Glutamatergic neuron (in vitro differentiated cells): ENCODE results near the gene AP1G2. TPM values are rescaled to one million over a fixed set of nuclear protein-coding genes. Genes with fewer than 3 reads are reported as not detected.
A peak's percentile ranks its signal among the peaks of the same experiment; 100 is the strongest.

Experiments
- DNase-seq: peaks from one replicate; pipeline ENCODE4 v3.0.0; 2022
- H3K27ac Mint-ChIP-seq: one replicate; pipeline ENCODE4 v1.8.0; 2020; ENCODE audit warnings: mild to moderate bottlenecking, mixed read lengths, inconsistent platforms; ENCODE audit not compliant: unreplicated experiment
- H3K27me3 Mint-ChIP-seq: one replicate; pipeline ENCODE4 v1.8.0; 2020; ENCODE audit warnings: mild to moderate bottlenecking, moderate library complexity, mixed read lengths, inconsistent platforms; ENCODE audit not compliant: unreplicated experiment
- H3K36me3 Mint-ChIP-seq: one replicate; pipeline ENCODE4 v1.8.0; 2020; ENCODE audit warnings: mild to moderate bottlenecking, mixed read lengths, inconsistent platforms; ENCODE audit not compliant: unreplicated experiment
- H3K4me1 Mint-ChIP-seq: one replicate; pipeline ENCODE4 v1.8.0; 2020; ENCODE audit warnings: mild to moderate bottlenecking, low read depth, mixed read lengths, inconsistent platforms; ENCODE audit not compliant: unreplicated experiment
- H3K4me3 Mint-ChIP-seq: one replicate; pipeline ENCODE4 v1.8.0; 2020; ENCODE audit warnings: mild to moderate bottlenecking, mixed read lengths, inconsistent platforms; ENCODE audit not compliant: unreplicated experiment
- H3K9me3 Mint-ChIP-seq: one replicate; pipeline ENCODE4 v1.8.0; 2020; ENCODE audit warnings: mild to moderate bottlenecking, moderate library complexity, mixed read lengths, inconsistent platforms; ENCODE audit not compliant: unreplicated experiment
- total RNA-seq: library from RNA; stranded (reverse); fragmentation: NEBNext Ultra II Directional; extraction: Animal tissue kit (Norgen Biotek cat#: 25700); gene quantifications from one replicate; pipeline ENCODE4 v1.2.1, GENCODE V29; 2021; ENCODE audit not compliant: unreplicated experiment
- TF ChIP-seq, protein P1 (sequence below): fragments of 200-600 bp; sonication (generic); IDR thresholded peaks from one replicate; pipeline ENCODE4 v1.5.0; 2021; ENCODE audit not compliant: partially characterized antibody, unreplicated experiment

The AP1G2 gene
- total RNA-seq, 1 donor from 2014 or later = 105 TPM

DNA sequence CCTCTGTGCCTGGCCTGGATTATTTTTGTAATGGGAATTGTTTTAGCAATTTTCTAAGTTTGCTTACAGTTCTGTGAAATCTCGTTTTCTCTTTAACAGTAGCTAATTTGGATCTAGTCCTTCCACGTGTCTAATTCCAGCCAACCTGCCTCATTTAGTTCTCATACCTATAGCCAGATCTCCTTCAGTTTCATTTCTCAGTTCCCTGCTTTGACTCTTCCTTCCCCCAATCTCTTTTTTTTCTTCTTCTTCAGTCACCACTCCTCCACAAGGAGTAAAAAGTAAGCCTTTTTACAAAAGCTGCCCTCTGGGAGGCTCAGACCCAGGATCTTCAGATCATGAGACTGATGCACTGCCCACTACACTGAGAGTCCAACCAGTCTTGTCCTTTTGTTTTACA lies 10.1 kb downstream of the AP1G2 start:
- no peak for DNase-seq
- Mint-ChIP-seq H3K9me3 (peaks cover 8% of the 10 kb centered on the region), H3K4me1 (peaks cover 21% of the 10 kb centered on the region), H3K27me3 (peaks cover 13% of the 10 kb centered on the region), H3K36me3 (no peaks in the 10 kb centered on the region), H3K27ac (peak overlapping the region; percentile 16), H3K4me3 (peak overlapping the region; percentile 87)
- TF ChIP-seq, protein P1, sequence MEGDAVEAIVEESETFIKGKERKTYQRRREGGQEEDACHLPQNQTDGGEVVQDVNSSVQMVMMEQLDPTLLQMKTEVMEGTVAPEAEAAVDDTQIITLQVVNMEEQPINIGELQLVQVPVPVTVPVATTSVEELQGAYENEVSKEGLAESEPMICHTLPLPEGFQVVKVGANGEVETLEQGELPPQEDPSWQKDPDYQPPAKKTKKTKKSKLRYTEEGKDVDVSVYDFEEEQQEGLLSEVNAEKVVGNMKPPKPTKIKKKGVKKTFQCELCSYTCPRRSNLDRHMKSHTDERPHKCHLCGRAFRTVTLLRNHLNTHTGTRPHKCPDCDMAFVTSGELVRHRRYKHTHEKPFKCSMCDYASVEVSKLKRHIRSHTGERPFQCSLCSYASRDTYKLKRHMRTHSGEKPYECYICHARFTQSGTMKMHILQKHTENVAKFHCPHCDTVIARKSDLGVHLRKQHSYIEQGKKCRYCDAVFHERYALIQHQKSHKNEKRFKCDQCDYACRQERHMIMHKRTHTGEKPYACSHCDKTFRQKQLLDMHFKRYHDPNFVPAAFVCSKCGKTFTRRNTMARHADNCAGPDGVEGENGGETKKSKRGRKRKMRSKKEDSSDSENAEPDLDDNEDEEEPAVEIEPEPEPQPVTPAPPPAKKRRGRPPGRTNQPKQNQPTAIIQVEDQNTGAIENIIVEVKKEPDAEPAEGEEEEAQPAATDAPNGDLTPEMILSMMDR = no peak

DNA sequence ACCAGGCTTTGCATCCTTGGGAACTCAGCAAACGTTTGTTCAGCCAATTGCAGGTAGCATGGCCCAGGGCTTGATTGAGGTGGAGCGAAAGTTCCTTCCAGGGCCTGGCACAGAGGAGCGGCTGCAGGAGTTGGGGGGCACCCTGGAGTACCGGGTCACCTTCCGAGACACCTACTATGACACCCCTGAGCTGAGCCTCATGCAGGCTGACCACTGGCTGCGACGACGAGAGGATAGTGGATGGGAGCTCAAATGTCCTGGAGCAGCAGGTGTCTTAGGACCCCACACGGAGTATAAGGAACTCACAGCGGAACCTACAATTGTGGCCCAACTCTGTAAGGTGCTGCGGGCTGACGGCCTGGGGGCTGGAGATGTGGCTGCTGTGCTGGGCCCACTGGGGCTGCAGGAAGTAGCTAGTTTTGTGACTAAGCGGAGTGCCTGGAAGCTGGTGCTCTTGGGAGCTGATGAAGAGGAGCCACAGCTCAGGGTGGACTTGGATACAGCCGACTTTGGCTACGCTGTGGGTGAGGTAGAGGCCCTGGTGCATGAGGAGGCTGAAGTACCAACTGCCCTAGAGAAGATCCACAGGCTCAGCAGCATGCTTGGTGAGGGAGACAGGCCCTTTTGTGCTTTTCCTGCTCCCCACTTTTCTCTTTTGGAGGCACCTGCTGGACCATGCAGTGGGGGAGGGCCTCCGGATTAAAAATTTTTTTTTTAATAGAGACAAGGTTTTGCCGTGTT lies 10.7 kb downstream of the AP1G2 start:
- DNase-seq = peak; percentile 8
- Mint-ChIP-seq H3K27ac (peak overlapping the region; percentile 86), H3K27me3 (peaks cover 13% of the 10 kb centered on the region), H3K36me3 (no peaks in the 10 kb centered on the region), H3K9me3 (peaks cover 8% of the 10 kb centered on the region), H3K4me3 (peak overlapping the region; percentile 96), H3K4me1 (peaks cover 21% of the 10 kb centered on the region)
- TF ChIP-seq, protein P1 = no peak

DNA sequence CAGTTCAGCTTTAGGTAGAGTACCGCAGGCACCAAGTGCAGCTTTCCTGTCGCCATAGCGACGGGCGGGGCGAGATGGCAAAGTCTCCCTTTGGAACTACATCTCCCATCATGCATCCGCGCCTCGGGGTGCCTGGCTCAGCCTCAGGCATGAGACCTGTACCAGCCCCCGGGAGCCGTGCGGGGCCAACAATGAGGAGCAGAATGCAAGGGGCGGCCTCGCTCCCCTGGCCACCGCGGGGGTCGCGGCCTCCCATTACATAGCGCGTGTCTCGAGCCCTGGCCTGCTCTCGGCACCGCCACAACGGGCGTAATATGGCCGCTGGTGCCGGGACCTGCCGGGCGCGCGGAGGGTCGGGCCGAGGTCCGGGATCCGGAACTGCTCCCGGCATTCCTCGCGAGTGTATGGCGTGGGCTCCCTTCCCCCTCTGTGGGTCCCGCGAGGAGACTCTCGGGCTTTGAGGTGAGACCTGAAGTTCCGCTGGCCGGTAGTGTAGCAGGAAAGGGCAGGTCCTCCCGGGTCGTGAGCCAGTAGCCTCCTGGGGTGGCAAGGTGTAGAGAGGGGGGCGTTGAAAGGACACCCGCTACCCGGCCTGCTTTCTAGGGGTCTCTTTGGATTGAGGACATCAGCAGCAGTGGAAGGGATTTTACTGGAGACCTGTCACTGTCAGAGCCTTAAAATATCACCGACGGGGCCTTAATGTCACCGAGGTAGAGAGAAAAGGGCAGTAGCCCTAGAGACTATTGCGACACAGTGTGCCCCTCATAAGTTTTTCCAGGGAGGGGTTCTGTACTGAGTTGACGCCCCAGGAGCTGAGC lies 11.5 kb downstream of the AP1G2 start, which contains the start of gene THTPA:
THTPA (plus strand) TSS at position 390 of the 818 bp plus-strand sequence. CDS start 487 bp downstream, outside the sequence.
- peaks cover 8% of the 10 kb centered on the region for H3K9me3 Mint-ChIP-seq
- peak within 1 kb of the TSS; percentile 86 for H3K27ac Mint-ChIP-seq
- peak; percentile 93 for DNase-seq
- TF ChIP-seq, protein P1 = no peak
- peaks cover 14% of the 10 kb centered on the region for H3K27me3 Mint-ChIP-seq
- H3K36me3 Mint-ChIP-seq = no peaks in the 10 kb centered on the region
- H3K4me1 Mint-ChIP-seq = peaks cover 21% of the 10 kb centered on the region
- peak within 1 kb of the TSS; percentile 96 for H3K4me3 Mint-ChIP-seq

DNA sequence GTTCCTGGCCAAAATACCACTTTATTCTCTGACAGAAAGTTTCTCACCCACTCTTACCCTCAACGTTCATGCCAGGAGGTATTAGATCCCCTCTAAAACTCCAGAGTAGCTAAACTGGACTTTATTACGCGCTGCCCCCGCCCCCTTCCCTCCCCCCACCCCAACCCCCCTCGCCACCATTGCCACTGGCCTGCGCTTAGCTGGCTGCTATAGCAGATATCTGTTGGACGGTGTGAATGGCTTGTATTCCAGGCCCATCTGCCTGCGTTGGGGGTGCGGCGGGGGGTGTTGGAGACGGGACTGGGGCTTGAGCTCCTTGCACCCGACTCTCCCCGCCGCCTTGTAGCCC lies 12.1 kb downstream of the AP1G2 start:
- peaks cover 21% of the 10 kb centered on the region for H3K4me1 Mint-ChIP-seq
- peaks cover 7% of the 10 kb centered on the region for H3K9me3 Mint-ChIP-seq
- H3K27ac Mint-ChIP-seq = peak overlapping the region; percentile 70
- peak overlapping the region; percentile 96 for H3K4me3 Mint-ChIP-seq
- TF ChIP-seq, protein P1 = no peak
- H3K27me3 Mint-ChIP-seq = peaks cover 14% of the 10 kb centered on the region
- no peak for DNase-seq
- H3K36me3 Mint-ChIP-seq = no peaks in the 10 kb centered on the region
